Naive thymus-derived CD8-positive, alpha-beta T cell (primary cell): ENCODE measurements around the gene FOXL1. TPM values are rescaled to one million over a fixed set of nuclear protein-coding genes. Genes with fewer than 3 reads are reported as not detected.

Experiments used
- ATAC-seq, 2 donors: fragments of 150-1000 bp; cut with Tn5 transposase in 1 of 2; sonication (Bioruptor Pico), chemical (Tn5 transposase) in 1 of 2; 1 replicate in 1 of 2; 2 replicates in 1 of 2; pipeline ENCODE4 v1.10.0; 2021; ENCODE audit warnings: mild to moderate bottlenecking in 2 of 2, moderate library complexity in 2 of 2
- POLR2A ChIA-PET: fragments of 350-600 bp; sonication (Branson Sonifier 250); formaldehyde crosslinking; loops from one replicate; lab custom pipeline; 2021; ENCODE audit warnings: antibody characterized with exemption; lab: Charles Lee
- DNase-seq, 10 donors: peaks; one replicate each; pipeline versions ENCODE4 v3.0.0 to v3.0.0-alpha.2; 2020 to 2022
- H3K27ac Mint-ChIP-seq, 10 donors: one replicate each; pipeline ENCODE4 v1.8.0; 2020 to 2022; ENCODE audit warnings: mild to moderate bottlenecking in 10 of 10, mixed read lengths in 10 of 10, moderate library complexity in 4 of 10, inconsistent platforms in 1 of 10
- H3K27me3 Mint-ChIP-seq, 5 donors: one replicate each; pipeline ENCODE4 v1.8.0; 2021 to 2022; ENCODE audit warnings: mixed read lengths in 5 of 5
- H3K36me3 Mint-ChIP-seq, 3 donors: one replicate each; pipeline ENCODE4 v1.8.0; 2020 to 2022; ENCODE audit warnings: mixed read lengths in 3 of 3, mild to moderate bottlenecking in 2 of 3, inconsistent platforms in 1 of 3
- H3K4me1 Mint-ChIP-seq, 4 donors: one replicate each; pipeline ENCODE4 v1.8.0; 2021 to 2022; ENCODE audit warnings: mixed read lengths in 4 of 4
- H3K4me3 Mint-ChIP-seq, 10 donors: one replicate each; pipeline ENCODE4 v1.8.0; 2020 to 2022; ENCODE audit warnings: mild to moderate bottlenecking in 10 of 10, mixed read lengths in 10 of 10, moderate library complexity in 6 of 10, inconsistent platforms in 1 of 10
- H3K9me3 Mint-ChIP-seq, 9 donors: one replicate each; pipeline ENCODE4 v1.8.0; 2020 to 2022; ENCODE audit warnings: mixed read lengths in 9 of 9, mild to moderate bottlenecking in 3 of 9, inconsistent platforms in 1 of 9, moderate library complexity in 1 of 9
- polyA plus RNA-seq, 3 donors: library from polyadenylated mRNA; unstranded; fragments of 300-500 nt; fragmentation: Illumina TruSeq; gene quantifications; one replicate each; pipeline ENCODE4 v1.2.3, GENCODE V29; 2021
- total RNA-seq, 8 experiments: library from RNA in 2 of 8; stranded (reverse) in 2 of 8; gene quantifications; one replicate each; pipeline ENCODE4 v1.2.3 and lab custom pipeline; 2021 to 2026

The FOXL1 gene
- total and polyA plus RNA-seq, 5 experiments from 2014 or later: not detected

GRCh38 chr16:86595983-86596605, 17.7 kb downstream of the FOXL1 start:
- Mint-ChIP-seq H3K4me1 (peaks cover 0 to 9% (median 7%) of the 10 kb centered on the region in 4 donors), H3K27me3 (peaks cover 22 to 49% (median 41%) of the 10 kb centered on the region in 5 donors), H3K36me3 (no peaks in the 10 kb centered on the region), H3K4me3 (no peak overlapping the region), H3K27ac (no peak overlapping the region), H3K9me3 (no peaks in the 10 kb centered on the region)
- POLR2A ChIA-PET: no interaction called here
- ATAC-seq (no peak), DNase-seq (no peak)

- Mint-ChIP-seq H3K36me3 (no peaks in the 10 kb centered on the region), H3K4me3 (no peak overlapping the region), H3K27ac (no peak overlapping the region), H3K27me3 (peaks cover 21 to 48% (median 36%) of the 10 kb centered on the region in 5 donors), H3K4me1 (peaks cover 0 to 9% (median 6%) of the 10 kb centered on the region in 4 donors), H3K9me3 (no peaks in the 10 kb centered on the region)
- DNase-seq: no peak
- ATAC-seq: no peak
- POLR2A ChIA-PET: no interaction called here
Observed at GRCh38 chr16:86597126-86597879, 19.0 kb downstream of the FOXL1 start.

GRCh38 chr16:86597880-86598606, 19.7 kb downstream of the FOXL1 start:
- no peak overlapping the region for H3K27ac Mint-ChIP-seq
- peaks cover 19 to 46% (median 34%) of the 10 kb centered on the region in 5 donors for H3K27me3 Mint-ChIP-seq
- ATAC-seq (no peak), DNase-seq (no peak)
- POLR2A ChIA-PET: no interaction called here
- no peak overlapping the region for H3K4me3 Mint-ChIP-seq
- no peaks in the 10 kb centered on the region for H3K9me3 Mint-ChIP-seq
- peaks cover 0 to 7% (median 5%) of the 10 kb centered on the region in 4 donors for H3K4me1 Mint-ChIP-seq
- no peaks in the 10 kb centered on the region for H3K36me3 Mint-ChIP-seq

GRCh38 chr16:86598607-86599565, 20.5 kb downstream of the FOXL1 start:
- Mint-ChIP-seq H3K27ac (no peak overlapping the region), H3K27me3 (peaks cover 11 to 42% (median 26%) of the 10 kb centered on the region in 5 donors), H3K36me3 (no peaks in the 10 kb centered on the region), H3K4me1 (peaks cover 0 to under 1% (median 0%) of the 10 kb centered on the region in 4 donors), H3K4me3 (no peak overlapping the region), H3K9me3 (no peaks in the 10 kb centered on the region)
- POLR2A ChIA-PET: no interaction called here
- ATAC-seq (no peak), DNase-seq (no peak)

GRCh38 chr16:86601356-86601755, 23.0 kb downstream of the FOXL1 start:
- POLR2A ChIA-PET: no interaction called here
- H3K4me1 Mint-ChIP-seq: peaks cover 3 to 15% (median 8%) of the 10 kb centered on the region in 4 donors
- H3K9me3 Mint-ChIP-seq: peaks cover 0 to 3% (median 0%) of the 10 kb centered on the region in 9 donors
- H3K27ac Mint-ChIP-seq: no peak overlapping the region
- DNase-seq (no peak), ATAC-seq (no peak)
- H3K27me3 Mint-ChIP-seq: peaks cover 11 to 55% (median 17%) of the 10 kb centered on the region in 5 donors
- no peak overlapping the region for H3K4me3 Mint-ChIP-seq
- H3K36me3 Mint-ChIP-seq: no peaks in the 10 kb centered on the region

GRCh38 chr16:86602521-86602920, 24.2 kb downstream of the FOXL1 start:
- Mint-ChIP-seq H3K4me1 (peaks cover 3 to 15% (median 8%) of the 10 kb centered on the region in 4 donors), H3K36me3 (no peaks in the 10 kb centered on the region), H3K4me3 (peak overlapping the region in 2 of 10 donors; percentile 27 to 33), H3K27ac (peak overlapping the region in 1 of 10 donors; percentile 48), H3K27me3 (peaks cover 12 to 55% (median 20%) of the 10 kb centered on the region in 5 donors), H3K9me3 (peaks cover 0 to 10% (median 0%) of the 10 kb centered on the region in 9 donors)
- DNase-seq (no peak), ATAC-seq (no peak)
- POLR2A ChIA-PET: no interaction called here

- Mint-ChIP-seq H3K27me3 (peaks cover 9 to 42% (median 12%) of the 10 kb centered on the region in 5 donors), H3K36me3 (no peaks in the 10 kb centered on the region), H3K9me3 (peaks cover 0 to 10% (median 0%) of the 10 kb centered on the region in 9 donors), H3K4me1 (peaks cover 3 to 15% (median 8%) of the 10 kb centered on the region in 4 donors), H3K27ac (peak overlapping the region; percentile 62 to 94 (median 80)), H3K4me3 (peak overlapping the region; percentile 79 to 91 (median 84))
- peak in 9 of 10 donors; percentile 5 to 53 (median 35) for DNase-seq
- ATAC-seq: peak; percentile 98 to 99
- POLR2A ChIA-PET: no interaction called here
Observed at GRCh38 chr16:86604436-86605193, 26.3 kb downstream of the FOXL1 start.

- POLR2A ChIA-PET: no interaction called here
- H3K9me3 Mint-ChIP-seq: peaks cover 0 to 10% (median 0%) of the 10 kb centered on the region in 9 donors
- no peak overlapping the region for H3K27ac Mint-ChIP-seq
- peaks cover 10 to 45% (median 15%) of the 10 kb centered on the region in 5 donors for H3K27me3 Mint-ChIP-seq
- no peaks in the 10 kb centered on the region for H3K36me3 Mint-ChIP-seq
- DNase-seq: no peak
- peaks cover 3 to 15% (median 8%) of the 10 kb centered on the region in 4 donors for H3K4me1 Mint-ChIP-seq
- H3K4me3 Mint-ChIP-seq: peak overlapping the region in 7 of 10 donors; percentile 12 to 61 (median 30)
- no peak for ATAC-seq
Observed at GRCh38 chr16:86605950-86606349, 27.6 kb downstream of the FOXL1 start.

GRCh38 chr16:86608301-86608747, 30.0 kb downstream of the FOXL1 start:
- no peak for ATAC-seq
- H3K4me1 Mint-ChIP-seq: peaks cover 3 to 15% (median 8%) of the 10 kb centered on the region in 4 donors
- H3K27ac Mint-ChIP-seq: no peak overlapping the region
- no peak for DNase-seq
- no peak overlapping the region for H3K4me3 Mint-ChIP-seq
- peaks cover 10 to 36% (median 15%) of the 10 kb centered on the region in 5 donors for H3K27me3 Mint-ChIP-seq
- POLR2A ChIA-PET: no interaction called here
- H3K36me3 Mint-ChIP-seq: no peaks in the 10 kb centered on the region
- H3K9me3 Mint-ChIP-seq: peaks cover 0 to 10% (median 0%) of the 10 kb centered on the region in 9 donors

- Mint-ChIP-seq H3K9me3 (peaks cover 0 to 10% (median 0%) of the 10 kb centered on the region in 9 donors), H3K36me3 (no peaks in the 10 kb centered on the region), H3K27me3 (peaks cover 10 to 30% (median 18%) of the 10 kb centered on the region in 5 donors), H3K27ac (no peak overlapping the region), H3K4me3 (no peak overlapping the region), H3K4me1 (peaks cover 3 to 12% (median 8%) of the 10 kb centered on the region in 4 donors)
- ATAC-seq: no peak
- POLR2A ChIA-PET: no interaction called here
- no peak for DNase-seq
Observed at GRCh38 chr16:86609115-86609514, 30.8 kb downstream of the FOXL1 start.

- peaks cover 3 to 7% (median 6%) of the 10 kb centered on the region in 4 donors for H3K4me1 Mint-ChIP-seq
- ATAC-seq: no peak
- no peak overlapping the region for H3K4me3 Mint-ChIP-seq
- peaks cover 0 to 10% (median 0%) of the 10 kb centered on the region in 9 donors for H3K9me3 Mint-ChIP-seq
- DNase-seq: no peak
- H3K27ac Mint-ChIP-seq: no peak overlapping the region
- POLR2A ChIA-PET: no interaction called here
- H3K36me3 Mint-ChIP-seq: no peaks in the 10 kb centered on the region
- H3K27me3 Mint-ChIP-seq: peaks cover 8 to 25% (median 17%) of the 10 kb centered on the region in 5 donors
Observed at GRCh38 chr16:86609661-86610060, 31.3 kb downstream of the FOXL1 start.
